OCI-LY7 (cell line): ENCODE results near the gene GNAL.

Source experiments
- CTCF ChIP-seq: fragments of 200-600 bp; sonication (generic); conservative IDR thresholded peaks from 2 replicates; pipeline ENCODE4 v1.5.1; 2014; ENCODE audit warnings: mild to moderate bottlenecking, antibody characterized with exemption, low read length, moderate library complexity, mixed read lengths
- EZH2phosphoT487 ChIP-seq: fragments of 200-600 bp; sonication (generic); IDR thresholded peaks from 2 replicates; pipeline ENCODE4 v1.6.1; 2018; ENCODE audit warnings: low read depth, borderline replicate concordance, mild to moderate bottlenecking, mixed run types, antibody characterized with exemption, low read length, moderate library complexity, mixed read lengths

GRCh38 chr18:11821643-11822237 is 132.7 kb downstream of the GNAL start:
- TF ChIP-seq EZH2phosphoT487, result no peak
- no peak for TF ChIP-seq CTCF
